DOHH2 (cell line): ENCODE results near the gene FAP.

Source experiments
- H3F3A ChIP-seq: fragments of 200-600 bp; sonication (generic), shearing (Covaris generic); 2 replicates; pipeline ENCODE4 v1.6.0; 2016; ENCODE audit warnings: antibody characterized with exemption, mild to moderate bottlenecking; ENCODE audit not compliant: control insufficient read depth, insufficient read depth
- H3K27ac ChIP-seq: fragments of 200-600 bp; sonication (generic); 2 replicates; pipeline ENCODE4 v1.5.1; 2014; ENCODE audit warnings: low read depth, mild to moderate bottlenecking, low read length, moderate library complexity
- H3K27me3 ChIP-seq: fragments of 200-600 bp; sonication (generic); 2 replicates; pipeline ENCODE4 v1.6.1; 2014; ENCODE audit warnings: mild to moderate bottlenecking, low read length, mixed read lengths; ENCODE audit not compliant: control insufficient read depth
- H3K36me3 ChIP-seq: fragments of 200-600 bp; sonication (generic); 2 replicates; pipeline ENCODE4 v1.6.1; 2014; ENCODE audit warnings: mild to moderate bottlenecking, low read length, moderate library complexity, mixed read lengths; ENCODE audit not compliant: control insufficient read depth
- H3K4me1 ChIP-seq: fragments of 200-600 bp; sonication (generic); 2 replicates; pipeline ENCODE4 v1.6.1; 2014; ENCODE audit warnings: mild to moderate bottlenecking, low read length, mixed read lengths; ENCODE audit not compliant: control insufficient read depth
- H3K4me2 ChIP-seq: fragments of 200-600 bp; sonication (generic); 2 replicates; pipeline ENCODE4 v1.6.0; 2014; ENCODE audit warnings: mild to moderate bottlenecking, low read length, moderate library complexity
- H3K4me3 ChIP-seq: fragments of 200-600 bp; sonication (generic); 2 replicates; pipeline ENCODE4 v1.5.1; 2014; ENCODE audit warnings: mild to moderate bottlenecking, low read length, mixed read lengths
- H3K79me2 ChIP-seq: fragments of 200-600 bp; sonication (generic); 2 replicates; pipeline ENCODE4 v1.6.1; 2014; ENCODE audit warnings: mild to moderate bottlenecking, low read length, mixed read lengths; ENCODE audit not compliant: control insufficient read depth
- H3K9me2 ChIP-seq: fragments of 200-600 bp; sonication (generic); replicated peaks from 2 replicates; pipeline ENCODE4 v1.6.1; 2014; ENCODE audit warnings: mild to moderate bottlenecking, low read length, mixed read lengths; ENCODE audit not compliant: control insufficient read depth
- H3K9me3 ChIP-seq: fragments of 200-600 bp; sonication (generic); 2 replicates; pipeline ENCODE4 v1.6.1; 2014; ENCODE audit warnings: antibody characterized with exemption, low read length, mixed read lengths; ENCODE audit not compliant: control insufficient read depth, insufficient read depth
- H4K20me1 ChIP-seq: fragments of 200-600 bp; sonication (generic); 2 replicates; pipeline ENCODE4 v1.6.0; 2014; ENCODE audit warnings: low read depth, mild to moderate bottlenecking, antibody characterized with exemption, low read length, moderate library complexity; ENCODE audit not compliant: control insufficient read depth, insufficient read depth
- CTCF ChIP-seq: fragments of 200-600 bp; sonication (generic); IDR thresholded peaks from one replicate; pipeline ENCODE4 v1.5.1; 2014; ENCODE audit warnings: antibody characterized with exemption, mild to moderate bottlenecking, low read depth, low read length; ENCODE audit not compliant: poor library complexity, severe bottlenecking
- EZH2phosphoT487 ChIP-seq: fragments of 200-600 bp; sonication (generic); IDR thresholded peaks from 2 replicates; pipeline ENCODE4 v1.6.1; 2017; ENCODE audit warnings: borderline replicate concordance, mild to moderate bottlenecking, antibody characterized with exemption, low read length, moderate library complexity, mixed read lengths

Gene FAP

DNA sequence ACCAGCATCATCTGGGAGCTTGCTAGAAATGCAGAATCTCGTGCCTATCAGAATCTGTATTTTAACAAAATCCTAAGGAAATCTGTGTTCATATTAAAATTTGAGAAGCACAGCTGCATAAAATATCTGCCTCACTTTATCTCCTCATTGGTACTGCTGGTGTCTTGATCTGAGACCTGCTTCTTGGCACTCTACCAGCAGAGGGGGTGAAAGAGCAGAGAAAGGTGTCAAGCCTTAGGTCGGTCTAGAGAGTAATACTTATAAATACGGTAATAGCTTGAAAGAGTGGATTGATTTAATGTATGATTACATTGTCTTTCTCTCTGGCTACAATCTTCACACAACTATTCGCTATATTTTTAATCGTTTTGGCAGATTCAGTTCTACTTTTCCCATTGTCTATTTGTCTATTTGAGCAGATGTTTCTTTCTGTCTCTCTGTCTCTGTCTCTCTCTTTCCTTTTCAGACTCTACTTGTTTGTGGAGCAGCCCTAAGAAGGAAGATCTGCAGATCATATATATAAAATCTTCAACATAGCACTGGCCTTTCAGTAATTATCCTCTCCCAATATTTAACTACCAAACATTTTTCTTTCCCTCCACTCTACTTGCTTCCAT is 89.5 kb downstream of the FAP start:
- Histone ChIP-seq H3K27me3 (peaks cover 6% of the 10 kb centered on the region; the same call in 1 of the 2 replicates), H4K20me1 (no peaks in the 10 kb centered on the region), H3K9me2 (no peaks in the 10 kb centered on the region), H3F3A (no peaks in the 10 kb centered on the region), H3K79me2 (no peaks in the 10 kb centered on the region), H3K4me3 (no peak overlapping the region), H3K36me3 (no peaks in the 10 kb centered on the region), H3K4me1 (no peaks in the 10 kb centered on the region), H3K4me2 (no peak overlapping the region), H3K9me3 (no peaks in the 10 kb centered on the region), H3K27ac (no peak overlapping the region)
- TF ChIP-seq CTCF (peak; percentile 80), EZH2phosphoT487 (no peak)

DNA sequence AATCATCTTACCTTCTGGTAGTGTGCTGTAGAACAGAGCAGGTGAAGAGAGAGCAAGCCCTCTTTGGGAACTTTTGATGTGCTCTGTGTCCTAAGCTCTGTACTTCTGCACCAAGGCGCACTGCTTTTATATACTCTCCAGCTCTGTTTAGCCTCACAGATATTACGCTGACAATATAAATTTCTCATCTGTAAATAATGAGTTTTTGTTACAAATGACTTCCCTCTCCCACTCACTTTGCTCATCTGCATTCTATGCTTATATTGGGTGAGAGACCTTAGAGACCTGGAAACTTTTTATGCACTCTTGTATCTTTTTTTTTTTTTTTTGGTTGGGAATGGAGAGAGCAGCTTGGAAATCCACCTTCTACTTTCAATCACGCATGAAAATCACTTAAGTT is 91.1 kb downstream of the FAP start, which contains the start of gene GCG:
GCG (minus strand) TSS at position 101 of the 400 bp plus-strand sequence. CDS start 3,069 bp downstream, outside the sequence.
- no peaks in the 10 kb centered on the region for H3K4me1 ChIP-seq
- peaks cover 13% of the 10 kb centered on the region for H3K27me3 ChIP-seq
- TF ChIP-seq CTCF (no peak), EZH2phosphoT487 (no peak)
- H3K9me2 ChIP-seq = no peaks in the 10 kb centered on the region
- H3K9me3 ChIP-seq = no peaks in the 10 kb centered on the region
- no peaks in the 10 kb centered on the region for H3F3A ChIP-seq
- no peaks in the 10 kb centered on the region for H4K20me1 ChIP-seq
- H3K36me3 ChIP-seq = no peaks in the 10 kb centered on the region
- no peak within 1 kb of the TSS for H3K27ac ChIP-seq
- H3K4me3 ChIP-seq = no peak within 1 kb of the TSS
- H3K4me2 ChIP-seq = no peak within 1 kb of the TSS
- no peaks in the 10 kb centered on the region for H3K79me2 ChIP-seq

- no peak for TF ChIP-seq CTCF
- no peak for TF ChIP-seq EZH2phosphoT487
- Histone ChIP-seq H3K4me1 (no peaks in the 10 kb centered on the region), H3K4me2 (no peak overlapping the region), H3K9me2 (no peaks in the 10 kb centered on the region), H3K4me3 (no peak overlapping the region), H3K9me3 (no peaks in the 10 kb centered on the region), H3K36me3 (no peaks in the 10 kb centered on the region), H4K20me1 (no peaks in the 10 kb centered on the region), H3F3A (no peaks in the 10 kb centered on the region), H3K27me3 (peaks cover 17% of the 10 kb centered on the region), H3K27ac (no peak overlapping the region), H3K79me2 (no peaks in the 10 kb centered on the region)
Measured at GRCh38 chr2:162149940-162150339, 93.3 kb downstream of the FAP start.
